Adrenal gland (tissue), 12 donors: Measurements from ENCODE around the gene EPB41L2. TPM values are rescaled to one million over a fixed set of nuclear protein-coding genes. Genes with fewer than 3 reads are reported as not detected.

Source experiments
- DNase-seq, 7 donors: peaks; one replicate each; pipeline ENCODE4 v3.0.0-alpha.2; 2019 to 2020
- H3K27ac ChIP-seq, 5 donors: fragments of 200-600 bp; sonication (generic) in 4 of 5; 1 replicate in 3 of 5; 2 replicates in 2 of 5; pipeline versions ENCODE4 v1.5.1 to v1.8.0; 2016 to 2020; ENCODE audit warnings: mild to moderate bottlenecking in 1 of 5
- H3K27me3 ChIP-seq: fragments of 200-600 bp; 2 replicates; pipeline ENCODE4 v1.8.0; 2021
- H3K36me3 ChIP-seq, 2 donors: fragments of 200-600 bp; replicated peaks in 1 of 2; 1 replicate in 1 of 2; 2 replicates in 1 of 2; pipeline versions ENCODE4 v1.5.1 to v1.8.0; 2018 to 2022
- H3K4me1 ChIP-seq, 2 donors: fragments of 200-600 bp; replicated peaks in 1 of 2; 1 replicate in 1 of 2; 2 replicates in 1 of 2; pipeline versions ENCODE4 v1.5.1 to v1.8.0; 2018 to 2021
- H3K4me3 ChIP-seq, 4 donors: fragments of 200-600 bp; sonication (generic) in 3 of 4; one replicate each; pipeline ENCODE4 v1.5.1; 2016 to 2018
- H3K9me3 ChIP-seq, 3 donors: fragments of 200-600 bp; sonication (generic) in 1 of 3; replicated peaks in 1 of 3; 1 replicate in 2 of 3; 2 replicates in 1 of 3; pipeline versions ENCODE4 v1.5.1 to v1.8.0; 2016 to 2021
- POLR2A ChIP-seq, 2 donors: fragments of 450-650 bp; IDR thresholded peaks; one replicate each; pipeline ENCODE4 v1.6.1; 2017; ENCODE audit warnings: antibody characterized with exemption in 2 of 2, mild to moderate bottlenecking in 2 of 2, moderate library complexity in 1 of 2
- WGBS, 4 donors: extraction: QIAGEN DNeasy Blood & Tissue Kit in 2 of 4; methylation state at CpG; one replicate each; pipeline versions ENCODE4 v1.1.5 to v1.1.7; 2013 to 2017; 5-methylcytosine and 5-hydroxymethylcytosine counted together
- intact Hi-C, 2 donors: fragments of 100-400 bp; cut with DNase I; formaldehyde crosslinking; loops; one replicate each; pipeline versions ENCODE4 v1.14.1 to v1.15.0; 2022 to 2023
- polyA plus RNA-seq, 3 donors: library from polyadenylated mRNA; stranded (reverse); fragments of 200-250 nt in 2 of 3; fragments of 350-450 nt in 1 of 3; fragmentation: Illumina TruSeq in 1 of 3; extraction: RNeasy Lipid Tissue Mini Kit (QIAGEN cat#74804) in 1 of 3; gene quantifications; one replicate each; pipeline ENCODE4 v1.2.3, GENCODE V29; 2013 to 2014
- total RNA-seq, 9 donors: library from RNA; depleted of rRNA in 4 of 9; stranded (reverse); fragments of >200 nt in 4 of 9; fragments of 120-200 nt in 1 of 9; fragmentation: NEBNext Ultra II Directional in 1 of 9; extraction: Animal tissue kit (Norgen Biotek cat#: 25700) in 1 of 9; gene quantifications; one replicate each; pipeline versions ENCODE4 v1.1.0 to v1.2.4, GENCODE V29; 2013 to 2023
- TF ChIP-seq, protein P1 (sequence below), 6 experiments: fragments of 450-650 bp in 4 of 6; fragments of 200-600 bp in 2 of 6; sonication (generic) in 1 of 6; IDR thresholded peaks; 1 replicate in 5 of 6; 2 replicates in 1 of 6; pipeline versions ENCODE4 v1.5.1 to v1.8.0; 2016 to 2021; ENCODE audit warnings: antibody characterized with exemption in 6 of 6, mild to moderate bottlenecking in 2 of 6, moderate library complexity in 1 of 6
- donor health status: healthy with polysubstance abuse.
- donor health status: Bipolar disorder and iron deficiency.
- donor health status: DM: yes; HTN: yes; CAD: no.
- donor health status: DM: no; HTN: no; CAD: no.
- donor health status: DM: no; HTN: no; CAD: no.
- donor health status: DM: yes; HTN: yes; CAD: no.

Gene EPB41L2
- total and polyA plus RNA-seq, 12 donors: 30.6 to 101 (median 82.4) TPM

DNA sequence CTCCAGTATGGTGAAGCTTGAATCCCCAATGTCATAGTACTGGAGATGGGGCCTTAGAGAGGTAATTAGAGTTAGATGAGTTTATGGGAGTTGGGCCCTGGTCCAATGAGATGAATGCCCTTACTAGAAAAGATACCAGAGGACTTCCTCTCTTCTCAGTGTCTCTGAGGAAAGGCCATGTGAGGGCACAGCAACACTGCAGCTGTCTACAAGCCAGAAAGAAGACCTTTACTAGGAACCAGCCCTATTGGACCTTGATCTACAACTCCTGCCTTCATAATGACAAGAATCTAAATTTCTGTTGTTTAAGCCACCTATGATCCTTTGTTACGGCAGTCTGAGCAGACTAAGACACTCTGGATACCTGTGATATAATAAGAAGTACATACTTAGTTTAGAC lies 40.9 kb upstream of the EPB41L2 start:
- Histone ChIP-seq H3K9me3 (no peaks in the 10 kb centered on the region), H3K4me1 (peaks cover 0 to 7% of the 10 kb centered on the region in 2 donors), H3K27ac (no peak overlapping the region), H3K4me3 (no peak overlapping the region), H3K27me3 (no peaks in the 10 kb centered on the region), H3K36me3 (no peaks in the 10 kb centered on the region)
- intact Hi-C loops: no loop called here
- TF ChIP-seq POLR2A (IDR thresholded peaks at IDR 0.05): no peak
- TF ChIP-seq, protein P1, sequence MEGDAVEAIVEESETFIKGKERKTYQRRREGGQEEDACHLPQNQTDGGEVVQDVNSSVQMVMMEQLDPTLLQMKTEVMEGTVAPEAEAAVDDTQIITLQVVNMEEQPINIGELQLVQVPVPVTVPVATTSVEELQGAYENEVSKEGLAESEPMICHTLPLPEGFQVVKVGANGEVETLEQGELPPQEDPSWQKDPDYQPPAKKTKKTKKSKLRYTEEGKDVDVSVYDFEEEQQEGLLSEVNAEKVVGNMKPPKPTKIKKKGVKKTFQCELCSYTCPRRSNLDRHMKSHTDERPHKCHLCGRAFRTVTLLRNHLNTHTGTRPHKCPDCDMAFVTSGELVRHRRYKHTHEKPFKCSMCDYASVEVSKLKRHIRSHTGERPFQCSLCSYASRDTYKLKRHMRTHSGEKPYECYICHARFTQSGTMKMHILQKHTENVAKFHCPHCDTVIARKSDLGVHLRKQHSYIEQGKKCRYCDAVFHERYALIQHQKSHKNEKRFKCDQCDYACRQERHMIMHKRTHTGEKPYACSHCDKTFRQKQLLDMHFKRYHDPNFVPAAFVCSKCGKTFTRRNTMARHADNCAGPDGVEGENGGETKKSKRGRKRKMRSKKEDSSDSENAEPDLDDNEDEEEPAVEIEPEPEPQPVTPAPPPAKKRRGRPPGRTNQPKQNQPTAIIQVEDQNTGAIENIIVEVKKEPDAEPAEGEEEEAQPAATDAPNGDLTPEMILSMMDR (IDR thresholded peaks at IDR 0.05): no peak
- no peak for DNase-seq
- 96 to 100% (median 99%) methylated on average over 1 of the region's 1 CpG for WGBS, 4 donors

DNA sequence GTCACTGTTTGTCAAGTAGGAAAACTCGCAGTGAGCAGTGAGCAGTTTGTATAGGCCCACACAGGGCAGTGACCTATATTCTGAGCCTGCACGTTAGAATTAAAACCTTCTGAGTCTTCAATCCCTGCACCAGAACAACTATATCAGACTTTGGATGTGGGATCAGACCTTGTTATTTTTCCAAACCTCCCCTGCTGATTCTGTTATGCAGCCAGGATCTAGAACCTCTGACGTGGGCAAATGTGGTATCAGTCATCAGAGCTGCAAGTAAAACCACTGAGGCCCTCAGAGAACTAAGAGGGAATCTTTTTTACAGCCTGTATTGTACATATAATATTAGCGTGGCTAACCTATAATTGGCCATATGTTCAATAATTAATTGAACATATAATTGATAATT lies 40.3 kb upstream of the EPB41L2 start:
- no peak for DNase-seq
- 85 to 94% (median 90%) methylated on average over 4 of the region's 4 CpGs for WGBS, 4 donors
- no peaks in the 10 kb centered on the region for H3K36me3 ChIP-seq
- intact Hi-C loops: no loop called here
- no peak overlapping the region for H3K4me3 ChIP-seq
- H3K27ac ChIP-seq: no peak overlapping the region
- TF ChIP-seq POLR2A (IDR thresholded peaks at IDR 0.05): no peak
- TF ChIP-seq, protein P1 (IDR thresholded peaks at IDR 0.05): no peak
- no peaks in the 10 kb centered on the region for H3K9me3 ChIP-seq
- peaks cover 0 to 7% of the 10 kb centered on the region in 2 donors for H3K4me1 ChIP-seq
- no peaks in the 10 kb centered on the region for H3K27me3 ChIP-seq

DNA sequence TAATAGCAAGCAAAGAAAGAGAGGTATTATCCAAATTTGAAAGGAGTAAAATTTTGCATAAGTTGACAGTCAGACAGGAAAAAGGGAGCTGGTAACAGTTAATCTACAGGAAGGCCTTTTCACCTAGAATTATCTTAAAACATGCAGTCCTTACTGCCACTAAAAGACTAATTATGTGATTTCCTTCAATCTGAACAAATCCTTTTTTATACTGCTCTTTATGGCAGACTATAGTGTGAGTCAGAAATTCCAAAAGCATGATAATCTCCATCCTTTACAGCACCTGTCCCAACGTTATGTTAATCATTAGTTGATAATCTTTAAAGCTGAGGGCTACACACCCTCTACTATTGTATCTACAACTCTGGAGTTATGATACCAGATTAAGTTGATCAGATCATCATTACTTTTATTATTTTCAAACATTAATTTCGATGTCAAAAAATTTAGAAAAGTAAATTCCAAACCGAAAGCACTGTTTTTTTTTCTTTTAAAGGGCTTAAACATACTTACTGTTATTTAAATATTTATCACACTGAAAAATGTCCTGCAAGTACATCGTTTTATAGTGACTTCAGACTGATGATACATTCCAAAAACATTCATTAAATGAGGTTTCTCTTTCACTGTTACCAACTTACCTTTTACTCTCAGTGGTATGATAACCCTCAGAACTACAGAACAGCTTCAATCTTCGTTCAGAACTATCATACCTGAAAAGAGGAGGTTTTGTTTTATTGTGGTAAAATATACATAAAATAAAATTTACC lies 39.1 kb upstream of the EPB41L2 start:
- intact Hi-C loops: no loop called here
- Histone ChIP-seq H3K4me1 (peaks cover 0 to 7% of the 10 kb centered on the region in 2 donors), H3K27me3 (no peaks in the 10 kb centered on the region), H3K9me3 (no peaks in the 10 kb centered on the region), H3K4me3 (no peak overlapping the region), H3K27ac (no peak overlapping the region), H3K36me3 (no peaks in the 10 kb centered on the region)
- DNase-seq: no peak
- WGBS, 4 donors: 74 to 88% (median 80%) methylated on average over 5 of the region's 5 CpGs
- no peak for TF ChIP-seq POLR2A (IDR thresholded peaks at IDR 0.05)
- TF ChIP-seq, protein P1 (IDR thresholded peaks at IDR 0.05): no peak

DNA sequence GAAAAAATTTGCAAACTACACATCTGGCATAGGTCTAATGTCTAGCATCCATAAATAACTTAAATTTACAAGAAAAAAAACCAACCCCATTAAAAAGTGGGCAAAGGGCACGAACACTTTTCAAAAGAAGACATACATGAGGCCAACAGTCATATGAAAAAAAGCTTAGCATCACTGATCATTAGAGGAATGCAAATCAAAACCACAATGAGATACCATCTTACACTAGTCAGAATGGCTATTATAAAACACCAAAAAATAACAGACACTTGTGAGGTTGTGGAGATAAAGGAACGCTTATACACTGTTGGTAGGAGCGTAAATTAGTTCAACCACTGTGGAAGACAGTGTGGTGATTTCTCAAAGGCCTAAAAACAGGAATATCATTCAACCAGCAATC lies 33.7 kb upstream of the EPB41L2 start:
- Histone ChIP-seq H3K27ac (no peak overlapping the region), H3K27me3 (no peaks in the 10 kb centered on the region), H3K36me3 (no peaks in the 10 kb centered on the region), H3K4me3 (no peak overlapping the region), H3K4me1 (no peaks in the 10 kb centered on the region), H3K9me3 (no peaks in the 10 kb centered on the region)
- DNase-seq: no peak
- 87 to 98% (median 90%) methylated on average over 3 of the region's 3 CpGs; no CpG with 5 or more reads in 1 of the 4 donors for WGBS, 4 donors
- intact Hi-C loops: no loop called here
- no peak for TF ChIP-seq POLR2A (IDR thresholded peaks at IDR 0.05)
- TF ChIP-seq, protein P1 (IDR thresholded peaks at IDR 0.05): no peak
